ENCODE results near the gene IKBKE.

- TF ChIP-seq POLR2AphosphoS5 (IDR thresholded peaks at IDR 0.05) (no peak), CTCF (IDR thresholded peaks at IDR 0.05) (no peak)
Observed at GRCh38 chr1:206439205-206439604, 31.1 kb upstream of the IKBKE start.
